SK-N-SH treated with all-trans-retinoic acid at 6 μM for 48 hours (cell line): ENCODE data around the gene ITPR2.

Experiments used
- ATAC-seq: fragments of 200-7000 bp; cut with Tn5 transposase; 3 replicates; pipeline ENCODE4 v1.9.1; 2020; ENCODE audit warnings: mild to moderate bottlenecking, moderate library complexity
- ARNTL ChIP-seq: fragments of 450-650 bp; formaldehyde crosslinking; IDR thresholded peaks from 2 replicates; pipeline ENCODE4 v1.5.0; 2020; ENCODE audit warnings: low read depth, mild to moderate bottlenecking, moderate library complexity, borderline replicate concordance
- BACH2 ChIP-seq: fragments of 250-450 bp; sonication (Bioruptor Pico); IDR thresholded peaks from 2 replicates; pipeline ENCODE4 v1.9.0; 2021; ENCODE audit warnings: mild to moderate bottlenecking, borderline replicate concordance
- CSDC2 ChIP-seq: fragments of 250-450 bp; sonication (Bioruptor Pico); IDR thresholded peaks from 2 replicates; pipeline ENCODE4 v1.5.0; 2020; ENCODE audit warnings: mild to moderate bottlenecking, moderate library complexity
- CSRNP3 ChIP-seq: fragments of 250-450 bp; sonication (Bioruptor Pico); IDR thresholded peaks from 2 replicates; pipeline ENCODE4 v1.5.1; 2021; ENCODE audit warnings: mild to moderate bottlenecking, moderate library complexity
- ESRRG ChIP-seq: fragments of 250-450 bp; sonication (Bioruptor Pico); IDR thresholded peaks from 2 replicates; pipeline ENCODE4 v1.6.1; 2021; ENCODE audit warnings: mild to moderate bottlenecking
- GLIS3 ChIP-seq: fragments of 250-450 bp; sonication (Bioruptor Pico); IDR thresholded peaks from 2 replicates; pipeline ENCODE4 v1.5.0; 2020; ENCODE audit warnings: mild to moderate bottlenecking, moderate library complexity
- ISL1 ChIP-seq: fragments of 250-450 bp; sonication (Bioruptor Pico); IDR thresholded peaks from 2 replicates; pipeline ENCODE4 v2.1.2; 2022; ENCODE audit warnings: mild to moderate bottlenecking, moderate library complexity
- PATZ1 ChIP-seq: fragments of 250-450 bp; sonication (Bioruptor Pico); IDR thresholded peaks from 2 replicates; pipeline ENCODE4 v1.8.0; 2020; ENCODE audit warnings: mild to moderate bottlenecking, moderate library complexity, borderline replicate concordance
- POU6F1 ChIP-seq: fragments of 250-450 bp; sonication (Bioruptor Pico); IDR thresholded peaks from 2 replicates; pipeline ENCODE4 v1.8.0; 2021; ENCODE audit warnings: low read depth, mild to moderate bottlenecking, moderate library complexity, borderline replicate concordance
- PPARA ChIP-seq: fragments of 250-450 bp; sonication (Bioruptor Pico); IDR thresholded peaks from 2 replicates; pipeline ENCODE4 v1.5.0; 2020; ENCODE audit warnings: mild to moderate bottlenecking, borderline replicate concordance
- SNAI2 ChIP-seq: fragments of 250-450 bp; sonication (Bioruptor Pico); IDR thresholded peaks from 2 replicates; pipeline ENCODE4 v1.5.0; 2020; ENCODE audit warnings: mild to moderate bottlenecking, moderate library complexity
- TCF4 ChIP-seq: fragments of 250-450 bp; sonication (Bioruptor Pico); IDR thresholded peaks from 2 replicates; pipeline ENCODE4 v1.8.0; 2021; ENCODE audit warnings: mild to moderate bottlenecking, moderate library complexity, borderline replicate concordance
- TOX ChIP-seq: fragments of 250-450 bp; sonication (Bioruptor Pico); IDR thresholded peaks from 2 replicates; pipeline ENCODE4 v1.8.0; 2021; ENCODE audit warnings: mild to moderate bottlenecking, moderate library complexity, borderline replicate concordance
- TSHZ2 ChIP-seq: fragments of 250-450 bp; sonication (Bioruptor Pico); IDR thresholded peaks from 2 replicates; pipeline ENCODE4 v1.5.0; 2020; ENCODE audit warnings: mild to moderate bottlenecking, moderate library complexity
- ZC3H10 ChIP-seq: fragments of 250-450 bp; sonication (Bioruptor Pico); IDR thresholded peaks from 2 replicates; pipeline ENCODE4 v1.5.1; 2021; ENCODE audit warnings: mild to moderate bottlenecking, moderate library complexity
- ZFP3 ChIP-seq: fragments of 250-450 bp; sonication (Bioruptor Pico); IDR thresholded peaks from 2 replicates; pipeline ENCODE4 v1.5.0; 2020; ENCODE audit warnings: mild to moderate bottlenecking, moderate library complexity
- ZFP30 ChIP-seq: fragments of 450-650 bp; formaldehyde crosslinking; IDR thresholded peaks from 2 replicates; pipeline ENCODE4 v1.5.0; 2022; ENCODE audit warnings: mild to moderate bottlenecking, moderate library complexity
- ZNF565 ChIP-seq: fragments of 450-650 bp; formaldehyde crosslinking; conservative IDR thresholded peaks from 2 replicates; pipeline ENCODE4 v1.5.0; 2020; ENCODE audit warnings: low read depth, mild to moderate bottlenecking, moderate library complexity
- ZNF70 ChIP-seq: fragments of 450-650 bp; formaldehyde crosslinking; IDR thresholded peaks from 2 replicates; pipeline ENCODE4 v1.5.0; 2020; ENCODE audit warnings: mild to moderate bottlenecking, moderate library complexity
- ZNF8 ChIP-seq: fragments of 450-650 bp; formaldehyde crosslinking; IDR thresholded peaks from 2 replicates; pipeline ENCODE4 v1.5.0; 2020; ENCODE audit warnings: mild to moderate bottlenecking, moderate library complexity

The ITPR2 gene

GRCh38 chr12:26854031-26854390 is 21.0 kb upstream of the ITPR2 start:
- TF ChIP-seq TOX (CRISPR knock-in tag) (no peak), ESRRG (CRISPR knock-in tag) (no peak), GLIS3 (CRISPR knock-in tag) (no peak), ZNF70 (CRISPR knock-in tag) (no peak), ZC3H10 (CRISPR knock-in tag) (no peak), POU6F1 (CRISPR knock-in tag) (no peak), ZFP3 (CRISPR knock-in tag) (no peak), CSDC2 (CRISPR knock-in tag) (no peak), SNAI2 (CRISPR knock-in tag) (no peak), TCF4 (no peak), ZFP30 (CRISPR knock-in tag) (no peak)
- peak; percentile 51 for ATAC-seq

GRCh38 chr12:26853303-26854030 is 20.5 kb upstream of the ITPR2 start:
- TF ChIP-seq POU6F1 (CRISPR knock-in tag) = no peak
- no peak for TF ChIP-seq ZFP3 (CRISPR knock-in tag)
- no peak for TF ChIP-seq ZNF70 (CRISPR knock-in tag)
- no peak for TF ChIP-seq ZNF8 (CRISPR knock-in tag)
- no peak for TF ChIP-seq ISL1 (CRISPR knock-in tag)
- TF ChIP-seq CSRNP3 (CRISPR knock-in tag) = no peak
- TF ChIP-seq, all 23 proteins: peak for 0
- peak; percentile 96 for ATAC-seq

- TF ChIP-seq BACH2 (CRISPR knock-in tag) = no peak
- TF ChIP-seq CSRNP3 (CRISPR knock-in tag) = no peak
- TF ChIP-seq PPARA (CRISPR knock-in tag) = no peak
- no peak for TF ChIP-seq TCF4
- no peak for TF ChIP-seq ZFP3 (CRISPR knock-in tag)
- TF ChIP-seq ZFP30 (CRISPR knock-in tag) = no peak
- no peak for TF ChIP-seq ARNTL (CRISPR knock-in tag)
- no peak for TF ChIP-seq ZNF70 (CRISPR knock-in tag)
- no peak for TF ChIP-seq ZNF8 (CRISPR knock-in tag)
- no peak for TF ChIP-seq PATZ1
- no peak for TF ChIP-seq TSHZ2 (CRISPR knock-in tag)
- no peak for TF ChIP-seq ZNF565
- TF ChIP-seq CSDC2 (CRISPR knock-in tag) = no peak
- TF ChIP-seq TOX (CRISPR knock-in tag) = no peak
- no peak for TF ChIP-seq ZC3H10 (CRISPR knock-in tag)
- TF ChIP-seq, all 23 proteins: peak for 0
- ATAC-seq = no peak
Measured at GRCh38 chr12:26851031-26851809, 18.2 kb upstream of the ITPR2 start.
